Stimulated activated naive B cell treated with anti-CD40 and anti-IgM and Interleukin-4, amounts not matched to agents 10 μg/mL and 1 μg/mL and 100 μg/mL, for 72 hours (primary cell): Measurements from ENCODE around the gene ADCY1.

Experiments used
- ATAC-seq, 2 donors: fragments of 150-1000 bp; cut with Tn5 transposase; replicated peaks; 2 replicates each; pipeline ENCODE4 v1.10.0; 2021; ENCODE audit warnings: moderate library complexity in 1 of 2
- DNase-seq: peaks from one replicate; pipeline ENCODE4 v3.0.0; 2021
- H3K27ac Mint-ChIP-seq: one replicate; pipeline ENCODE4 v1.8.0; 2022; ENCODE audit warnings: mild to moderate bottlenecking, mixed read lengths
- H3K27me3 Mint-ChIP-seq, 2 donors: one replicate each; pipeline ENCODE4 v1.8.0; 2022; ENCODE audit warnings: mixed read lengths in 2 of 2
- H3K36me3 Mint-ChIP-seq, 2 donors: one replicate each; pipeline ENCODE4 v1.8.0; 2022; ENCODE audit warnings: mixed read lengths in 2 of 2, mild to moderate bottlenecking in 1 of 2
- H3K4me1 Mint-ChIP-seq, 2 donors: one replicate each; pipeline ENCODE4 v1.8.0; 2022; ENCODE audit warnings: mixed read lengths in 2 of 2, mild to moderate bottlenecking in 1 of 2
- H3K4me3 Mint-ChIP-seq, 2 donors: one replicate each; pipeline ENCODE4 v1.8.0; 2022; ENCODE audit warnings: mild to moderate bottlenecking in 2 of 2, mixed read lengths in 2 of 2, moderate library complexity in 1 of 2
- H3K9me3 Mint-ChIP-seq, 2 donors: one replicate each; pipeline ENCODE4 v1.8.0; 2022; ENCODE audit warnings: mixed read lengths in 2 of 2, mild to moderate bottlenecking in 1 of 2

ADCY1 gene

DNA sequence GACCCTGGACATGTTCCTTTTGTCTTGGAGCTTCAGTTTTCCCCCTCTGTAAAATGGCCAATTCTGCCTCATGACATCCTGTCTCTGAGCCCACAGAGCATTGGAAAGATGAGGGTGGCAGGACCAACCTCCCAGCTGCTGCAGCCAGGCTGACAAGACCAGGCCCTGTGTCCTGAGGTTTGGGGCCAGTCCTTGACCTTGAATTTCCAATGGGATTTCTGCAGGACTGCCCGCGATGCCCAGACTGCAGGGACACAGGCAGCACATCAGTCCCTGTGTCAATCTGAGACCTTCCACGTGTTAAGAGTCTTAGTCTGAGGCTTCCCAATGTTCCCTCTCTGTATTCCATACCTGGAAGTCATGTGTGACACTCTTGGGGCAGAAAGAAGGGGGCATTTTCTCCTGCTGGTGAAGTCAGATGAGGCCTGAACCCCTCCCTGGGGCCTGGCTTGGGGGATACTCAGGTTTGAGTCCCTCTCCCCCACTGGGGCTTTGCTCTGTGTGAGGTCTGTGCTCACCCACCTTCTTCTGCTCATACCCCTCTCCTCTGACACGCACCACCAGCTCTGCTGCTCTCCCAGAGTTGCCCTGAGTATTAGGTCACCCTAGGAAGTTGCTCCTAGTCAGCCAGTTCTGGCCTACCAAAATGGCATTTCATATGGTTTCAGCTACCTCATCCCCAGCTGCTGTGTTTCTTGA is 79.2 kb downstream of the ADCY1 start:
- Mint-ChIP-seq H3K27me3 (no peaks in the 10 kb centered on the region), H3K4me1 (peaks cover 0 to 2% of the 10 kb centered on the region in 2 donors), H3K27ac (no peak overlapping the region), H3K36me3 (no peaks in the 10 kb centered on the region), H3K9me3 (peaks cover 0 to 3% of the 10 kb centered on the region in 2 donors), H3K4me3 (no peak overlapping the region)
- DNase-seq (no peak), ATAC-seq (no peak)

GRCh38 chr7:45654341-45654740 is 80.2 kb downstream of the ADCY1 start:
- peaks cover 0 to 2% of the 10 kb centered on the region in 2 donors for H3K4me1 Mint-ChIP-seq
- peaks cover 0 to 3% of the 10 kb centered on the region in 2 donors for H3K9me3 Mint-ChIP-seq
- no peaks in the 10 kb centered on the region for H3K36me3 Mint-ChIP-seq
- no peak for ATAC-seq
- DNase-seq, result no peak
- H3K27me3 Mint-ChIP-seq, result no peaks in the 10 kb centered on the region
- H3K4me3 Mint-ChIP-seq, result no peak overlapping the region
- H3K27ac Mint-ChIP-seq, result no peak overlapping the region

DNA sequence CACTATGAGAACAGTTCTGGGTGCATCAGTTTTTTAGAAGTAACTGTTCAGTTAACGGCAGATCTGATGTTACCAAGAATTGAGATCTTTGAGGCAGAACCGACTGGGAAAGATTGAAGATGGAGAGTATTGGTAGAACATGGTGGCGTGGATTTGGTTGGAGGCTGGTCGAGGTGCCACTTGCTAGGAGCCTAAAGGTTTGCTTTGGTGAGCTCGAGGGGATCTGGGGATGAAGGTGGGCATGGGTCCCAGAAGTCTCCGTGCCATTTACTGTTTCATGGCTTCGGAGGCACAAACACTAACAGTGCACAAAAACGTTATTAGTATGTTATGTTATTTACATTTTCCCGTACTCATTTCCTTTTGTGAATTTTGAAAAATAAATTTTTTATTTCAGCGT is 81.4 kb downstream of the ADCY1 start:
- Mint-ChIP-seq H3K36me3 (no peaks in the 10 kb centered on the region), H3K27ac (no peak overlapping the region), H3K9me3 (peaks cover 0 to 3% of the 10 kb centered on the region in 2 donors), H3K4me1 (peaks cover 0 to 2% of the 10 kb centered on the region in 2 donors), H3K4me3 (no peak overlapping the region), H3K27me3 (peaks cover 0 to 4% of the 10 kb centered on the region in 2 donors)
- ATAC-seq (no peak), DNase-seq (no peak)

DNA sequence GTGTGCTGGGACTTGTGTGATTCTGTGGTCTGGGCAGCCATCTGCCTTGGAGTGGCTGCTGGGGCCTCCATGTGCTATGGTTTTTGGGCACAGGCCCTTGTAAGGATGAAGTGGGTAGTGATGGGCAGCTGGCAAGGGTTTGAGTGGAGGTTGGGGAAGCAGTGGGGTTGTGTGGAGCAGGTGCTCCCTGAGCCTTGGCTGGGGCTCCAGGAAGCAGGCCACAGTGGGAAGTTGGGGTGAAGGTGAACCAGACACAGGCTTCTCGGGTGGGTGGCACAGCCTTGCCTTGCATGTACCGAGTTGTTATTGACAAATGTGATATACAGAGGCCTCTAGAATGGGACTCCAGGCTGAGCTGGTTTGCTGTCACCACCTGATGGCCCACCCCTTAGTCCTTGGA is 82.3 kb downstream of the ADCY1 start:
- no peak for DNase-seq

GRCh38 chr7:45657136-45657889 is 83.1 kb downstream of the ADCY1 start:
- no peak overlapping the region for H3K27ac Mint-ChIP-seq
- no peaks in the 10 kb centered on the region for H3K9me3 Mint-ChIP-seq

More for the DNA sequence above, 82.3 kb downstream of the ADCY1 start:
- ATAC-seq, result no peak
- no peak overlapping the region for H3K27ac Mint-ChIP-seq
- H3K36me3 Mint-ChIP-seq, result no peaks in the 10 kb centered on the region
- peaks cover 0 to 4% of the 10 kb centered on the region in 2 donors for H3K27me3 Mint-ChIP-seq
- H3K9me3 Mint-ChIP-seq, result peaks cover 0 to 3% of the 10 kb centered on the region in 2 donors
- no peak overlapping the region for H3K4me3 Mint-ChIP-seq
- no peaks in the 10 kb centered on the region for H3K4me1 Mint-ChIP-seq

DNA sequence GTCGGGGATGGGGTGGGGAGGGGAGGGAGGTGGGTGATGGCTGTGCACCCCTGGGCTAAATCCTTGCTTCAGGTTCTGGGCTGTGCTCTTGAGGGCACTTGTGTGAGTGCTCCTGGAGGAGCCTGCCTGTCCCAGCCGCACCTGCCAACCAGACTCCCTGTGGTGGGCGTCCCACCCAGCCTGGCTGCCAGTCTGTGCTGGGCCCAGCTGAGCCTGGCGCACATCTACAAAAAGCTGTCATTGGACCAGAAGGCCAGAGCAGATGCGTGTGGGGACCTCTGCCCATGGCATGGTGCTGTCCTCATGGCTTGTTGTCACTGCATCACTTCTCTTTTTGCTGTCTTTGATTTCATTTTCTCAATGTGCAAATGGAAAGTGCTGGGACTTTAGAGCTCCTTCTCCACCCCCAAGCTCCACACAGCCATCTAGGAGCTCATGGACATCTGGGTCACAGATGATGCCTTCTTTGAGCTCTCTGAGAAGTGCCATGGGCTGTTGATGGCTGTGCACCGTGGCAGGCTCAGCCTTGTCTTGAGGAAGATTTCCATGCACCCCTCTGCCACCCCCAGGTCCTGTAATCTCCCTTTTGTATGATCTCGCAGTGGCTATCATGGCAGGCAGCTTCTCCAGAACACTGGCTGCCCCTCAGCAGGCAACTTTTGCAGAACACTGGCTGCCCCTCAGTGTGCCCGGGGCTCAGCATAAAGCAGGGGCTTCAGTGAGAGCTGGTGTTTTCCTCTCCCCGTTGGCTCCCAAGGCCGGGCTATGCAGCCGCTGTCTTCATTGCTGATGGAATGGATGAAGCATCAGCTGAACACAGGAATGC is 83.9 kb downstream of the ADCY1 start:
- DNase-seq (no peak), ATAC-seq (no peak)
- Mint-ChIP-seq H3K36me3 (no peaks in the 10 kb centered on the region), H3K4me3 (no peak overlapping the region), H3K4me1 (no peaks in the 10 kb centered on the region), H3K27ac (no peak overlapping the region), H3K9me3 (no peaks in the 10 kb centered on the region), H3K27me3 (peaks cover 0 to 4% of the 10 kb centered on the region in 2 donors)

More at GRCh38 chr7:45657136-45657889, 83.1 kb downstream of the ADCY1 start:
- no peaks in the 10 kb centered on the region for H3K36me3 Mint-ChIP-seq
- H3K27me3 Mint-ChIP-seq, result peaks cover 0 to 4% of the 10 kb centered on the region in 2 donors
- no peak overlapping the region for H3K4me3 Mint-ChIP-seq
- ATAC-seq (no peak), DNase-seq (no peak)
- H3K4me1 Mint-ChIP-seq, result no peaks in the 10 kb centered on the region

DNA sequence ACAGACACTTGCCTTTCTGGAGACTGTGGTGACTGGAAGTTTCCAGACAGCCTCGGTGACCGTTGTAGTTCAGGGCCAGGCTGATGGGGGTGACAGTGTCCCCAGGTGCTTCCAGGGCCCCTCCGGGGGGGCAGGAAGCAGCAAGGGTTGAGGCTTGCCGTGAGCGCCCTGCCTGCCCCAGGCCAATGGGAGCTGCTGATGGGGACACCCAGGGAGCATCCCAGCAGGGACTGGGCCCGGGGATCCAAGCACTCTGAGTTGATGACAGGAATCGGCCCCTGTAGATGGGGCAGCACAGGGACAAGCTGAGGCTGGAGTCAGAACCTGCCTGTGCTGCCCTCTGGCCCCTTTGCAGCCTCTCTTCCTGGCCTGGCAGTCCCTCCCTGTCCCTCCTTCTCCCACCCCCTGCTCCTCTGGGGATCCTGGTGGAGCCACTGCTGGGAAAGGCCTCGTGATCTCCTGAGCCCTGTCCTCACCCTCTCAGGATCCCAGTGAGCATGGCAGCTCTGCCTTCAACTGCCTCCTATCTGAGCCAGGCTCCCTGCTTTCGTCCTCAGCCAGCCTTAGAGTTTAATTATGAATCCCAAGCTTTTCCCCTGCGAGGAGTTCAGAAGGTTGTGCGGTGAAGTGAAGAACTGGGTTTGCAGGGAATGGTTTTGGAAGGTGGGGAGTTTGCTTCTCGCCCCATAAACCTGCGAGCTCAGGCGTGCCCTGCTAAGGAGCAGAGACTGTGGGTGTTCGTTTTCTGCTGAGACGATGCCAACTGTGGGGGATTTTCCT is 84.7 kb downstream of the ADCY1 start:
- H3K36me3 Mint-ChIP-seq, result no peaks in the 10 kb centered on the region
- no peaks in the 10 kb centered on the region for H3K4me1 Mint-ChIP-seq
- no peak overlapping the region for H3K4me3 Mint-ChIP-seq
- ATAC-seq, result no peak
- no peak for DNase-seq
- H3K27me3 Mint-ChIP-seq, result peaks cover 0 to 4% of the 10 kb centered on the region in 2 donors
- no peaks in the 10 kb centered on the region for H3K9me3 Mint-ChIP-seq
- H3K27ac Mint-ChIP-seq, result no peak overlapping the region

- DNase-seq, result no peak
- Mint-ChIP-seq H3K27me3 (peaks cover 0 to 4% of the 10 kb centered on the region in 2 donors), H3K27ac (no peak overlapping the region), H3K4me3 (no peak overlapping the region), H3K9me3 (no peaks in the 10 kb centered on the region), H3K36me3 (no peaks in the 10 kb centered on the region), H3K4me1 (no peaks in the 10 kb centered on the region)
- no peak for ATAC-seq
Observed at GRCh38 chr7:45659496-45660139, 85.5 kb downstream of the ADCY1 start.

GRCh38 chr7:45660201-45660900 is 86.2 kb downstream of the ADCY1 start:
- peaks cover 0 to 4% of the 10 kb centered on the region in 2 donors for H3K27me3 Mint-ChIP-seq
- no peak overlapping the region for H3K4me3 Mint-ChIP-seq
- no peaks in the 10 kb centered on the region for H3K9me3 Mint-ChIP-seq
- DNase-seq (no peak), ATAC-seq (no peak)
- no peaks in the 10 kb centered on the region for H3K36me3 Mint-ChIP-seq
- H3K4me1 Mint-ChIP-seq, result no peaks in the 10 kb centered on the region
- no peak overlapping the region for H3K27ac Mint-ChIP-seq

GRCh38 chr7:45660901-45661211 is 86.7 kb downstream of the ADCY1 start:
- Mint-ChIP-seq H3K4me3 (no peak overlapping the region), H3K27ac (no peak overlapping the region), H3K9me3 (no peaks in the 10 kb centered on the region), H3K27me3 (peaks cover 0 to 4% of the 10 kb centered on the region in 2 donors), H3K36me3 (no peaks in the 10 kb centered on the region), H3K4me1 (no peaks in the 10 kb centered on the region)
- DNase-seq, result no peak
- ATAC-seq, result no peak

GRCh38 chr7:45661302-45661995 is 87.3 kb downstream of the ADCY1 start:
- Mint-ChIP-seq H3K27me3 (peaks cover 0 to 4% of the 10 kb centered on the region in 2 donors), H3K36me3 (no peaks in the 10 kb centered on the region), H3K4me1 (no peaks in the 10 kb centered on the region)

GRCh38 chr7:45662018-45662417 is 87.8 kb downstream of the ADCY1 start:
- Mint-ChIP-seq H3K4me3 (no peak overlapping the region), H3K9me3 (no peaks in the 10 kb centered on the region), H3K4me1 (no peaks in the 10 kb centered on the region), H3K27me3 (peaks cover 0 to 4% of the 10 kb centered on the region in 2 donors), H3K36me3 (no peaks in the 10 kb centered on the region), H3K27ac (no peak overlapping the region)
- no peak for DNase-seq
- ATAC-seq, result no peak

More at GRCh38 chr7:45661302-45661995, 87.3 kb downstream of the ADCY1 start:
- no peak for ATAC-seq
- no peak for DNase-seq
- H3K27ac Mint-ChIP-seq, result no peak overlapping the region
- no peaks in the 10 kb centered on the region for H3K9me3 Mint-ChIP-seq
- no peak overlapping the region for H3K4me3 Mint-ChIP-seq
